Right lobe of liver (tissue), 4 donors: ENCODE data around the gene MTFMT.

Experiments
- POLR2A ChIP-seq: fragments of 450-650 bp; IDR thresholded peaks from one replicate; pipeline ENCODE4 v1.6.1; 2017; ENCODE audit warnings: antibody characterized with exemption, mild to moderate bottlenecking
- TF ChIP-seq, protein P1 (sequence below), 4 donors: fragments of 200-600 bp in 3 of 4; fragments of 450-650 bp in 1 of 4; IDR thresholded peaks; one replicate each; pipeline versions ENCODE4 v1.5.1 to v1.8.0; 2016 to 2022; ENCODE audit warnings: antibody characterized with exemption in 4 of 4, mild to moderate bottlenecking in 2 of 4
- donor health status: DM: no; HTN: no; CAD: no.
- donor health status: DM: no; HTN: no; CAD: no.
- donor health status: DM: no; HTN: yes; CAD: no.

DNA sequence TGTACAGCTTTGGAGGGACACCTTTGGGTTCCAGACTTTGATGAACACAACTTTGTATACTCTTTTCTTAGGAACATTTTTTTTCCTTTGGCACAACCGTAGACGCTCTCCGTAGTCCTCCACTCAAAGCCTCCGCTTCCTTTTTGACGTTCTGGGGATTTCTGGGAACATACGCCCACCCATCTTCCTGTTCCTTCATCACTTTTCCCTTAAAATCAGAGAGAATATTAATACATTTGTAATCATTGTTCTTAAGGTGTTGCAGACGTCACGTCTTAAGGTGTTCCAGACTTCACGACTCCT, 39.3 kb downstream of the MTFMT start:
- TF ChIP-seq, protein P1, sequence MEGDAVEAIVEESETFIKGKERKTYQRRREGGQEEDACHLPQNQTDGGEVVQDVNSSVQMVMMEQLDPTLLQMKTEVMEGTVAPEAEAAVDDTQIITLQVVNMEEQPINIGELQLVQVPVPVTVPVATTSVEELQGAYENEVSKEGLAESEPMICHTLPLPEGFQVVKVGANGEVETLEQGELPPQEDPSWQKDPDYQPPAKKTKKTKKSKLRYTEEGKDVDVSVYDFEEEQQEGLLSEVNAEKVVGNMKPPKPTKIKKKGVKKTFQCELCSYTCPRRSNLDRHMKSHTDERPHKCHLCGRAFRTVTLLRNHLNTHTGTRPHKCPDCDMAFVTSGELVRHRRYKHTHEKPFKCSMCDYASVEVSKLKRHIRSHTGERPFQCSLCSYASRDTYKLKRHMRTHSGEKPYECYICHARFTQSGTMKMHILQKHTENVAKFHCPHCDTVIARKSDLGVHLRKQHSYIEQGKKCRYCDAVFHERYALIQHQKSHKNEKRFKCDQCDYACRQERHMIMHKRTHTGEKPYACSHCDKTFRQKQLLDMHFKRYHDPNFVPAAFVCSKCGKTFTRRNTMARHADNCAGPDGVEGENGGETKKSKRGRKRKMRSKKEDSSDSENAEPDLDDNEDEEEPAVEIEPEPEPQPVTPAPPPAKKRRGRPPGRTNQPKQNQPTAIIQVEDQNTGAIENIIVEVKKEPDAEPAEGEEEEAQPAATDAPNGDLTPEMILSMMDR (IDR thresholded peaks at IDR 0.05): no peak
- no peak for TF ChIP-seq POLR2A
